ES-I3 (cell line): ENCODE results near the gene ADGRE1.
"Not testable (repeated sequence)": the region's sequence is repeated elsewhere in the genome, so short reads cannot be mapped to it uniquely, and the experiment has no call there.

ENCODE experiments used
- H3K36me3 ChIP-seq: 2 replicates; pipeline ENCODE4 v1.6.1; 2013; ENCODE audit warnings: mild to moderate bottlenecking, low read length, control low read depth, moderate library complexity; ENCODE audit not compliant: insufficient read depth
- H3K4me1 ChIP-seq: 2 replicates; pipeline ENCODE4 v1.6.1; 2013; ENCODE audit warnings: mild to moderate bottlenecking, control low read depth, low read length; ENCODE audit not compliant: insufficient read depth
- H3K9ac ChIP-seq: 2 replicates; pipeline ENCODE4 v1.6.1; 2013; ENCODE audit warnings: low read depth, mild to moderate bottlenecking, low read length, moderate library complexity
- H3K9me3 ChIP-seq: 2 replicates; pipeline ENCODE4 v1.6.1; 2013; ENCODE audit warnings: mild to moderate bottlenecking, low read length, moderate library complexity; ENCODE audit not compliant: control insufficient read depth, insufficient read depth

ADGRE1 gene

DNA sequence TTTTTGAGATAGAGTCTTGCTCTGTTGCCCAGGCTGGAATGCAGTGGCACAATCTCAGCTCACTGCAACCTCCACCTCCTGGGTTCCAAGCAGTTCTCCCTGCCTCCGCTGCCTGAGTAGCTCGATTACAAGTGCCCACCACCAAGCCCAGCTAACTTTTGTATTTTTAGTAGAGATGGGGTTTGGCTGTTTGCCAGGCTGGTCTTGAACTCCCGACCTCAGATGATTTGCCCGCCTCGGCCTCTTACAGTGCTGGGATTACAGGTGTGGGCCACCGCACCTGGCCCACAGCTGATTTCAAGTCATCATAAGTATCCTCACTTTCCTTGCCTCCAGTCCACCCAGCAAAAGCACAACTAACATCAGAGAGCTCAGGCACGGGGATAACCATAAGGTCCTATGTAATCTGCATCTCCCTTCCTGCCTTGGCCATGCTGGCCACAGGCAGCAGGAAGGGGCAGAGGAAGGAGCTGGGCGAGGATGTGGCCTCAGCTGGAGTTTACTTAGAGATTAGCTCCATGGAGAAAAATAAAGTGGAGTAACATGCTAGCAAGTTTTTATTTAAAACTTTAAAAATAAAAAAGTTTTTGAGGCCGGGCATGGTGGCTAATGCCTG is 22.9 kb upstream of the ADGRE1 start:
- no peaks in the 10 kb centered on the region for H3K4me1 ChIP-seq
- H3K9me3 ChIP-seq: no peaks in the 10 kb centered on the region
- no peak overlapping the region for H3K9ac ChIP-seq
- no peaks in the 10 kb centered on the region for H3K36me3 ChIP-seq

- Histone ChIP-seq H3K4me1 (no peaks in the 10 kb centered on the region), H3K36me3 (no peaks in the 10 kb centered on the region), H3K9ac (no peak overlapping the region), H3K9me3 (no peaks in the 10 kb centered on the region)
These were observed 21.5 kb upstream of the ADGRE1 start for GRCh38 chr19:6865849-6866248.

DNA sequence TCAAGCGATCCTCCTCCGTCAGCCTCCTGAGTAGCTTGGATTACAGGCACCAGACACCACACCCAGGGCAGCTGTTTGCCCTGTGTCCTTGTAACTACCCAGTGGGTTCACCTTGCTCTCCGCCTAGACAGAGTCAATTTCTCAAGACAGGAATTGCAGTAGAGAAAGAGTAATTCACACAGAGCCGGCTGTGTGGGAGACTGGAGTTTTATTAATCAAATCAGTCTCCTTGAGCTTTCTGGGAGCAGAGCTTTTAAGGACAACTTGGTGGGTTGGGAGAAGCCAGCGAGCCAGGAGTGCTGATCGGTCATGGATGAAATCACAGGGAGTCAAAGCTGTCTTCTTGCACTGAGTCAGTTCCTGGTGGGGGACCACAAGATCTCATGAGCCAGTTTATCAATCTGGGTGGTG is 20.6 kb upstream of the ADGRE1 start:
- Histone ChIP-seq H3K9ac (no peak overlapping the region), H3K4me1 (no peaks in the 10 kb centered on the region), H3K36me3 (no peaks in the 10 kb centered on the region), H3K9me3 (no peaks in the 10 kb centered on the region)

GRCh38 chr19:6868351-6868750 is 19.0 kb upstream of the ADGRE1 start:
- no peaks in the 10 kb centered on the region for H3K4me1 ChIP-seq
- H3K9me3 ChIP-seq: no peaks in the 10 kb centered on the region; the same call in 1 of the 2 replicates
- no peaks in the 10 kb centered on the region for H3K36me3 ChIP-seq
- H3K9ac ChIP-seq: no peak overlapping the region

DNA sequence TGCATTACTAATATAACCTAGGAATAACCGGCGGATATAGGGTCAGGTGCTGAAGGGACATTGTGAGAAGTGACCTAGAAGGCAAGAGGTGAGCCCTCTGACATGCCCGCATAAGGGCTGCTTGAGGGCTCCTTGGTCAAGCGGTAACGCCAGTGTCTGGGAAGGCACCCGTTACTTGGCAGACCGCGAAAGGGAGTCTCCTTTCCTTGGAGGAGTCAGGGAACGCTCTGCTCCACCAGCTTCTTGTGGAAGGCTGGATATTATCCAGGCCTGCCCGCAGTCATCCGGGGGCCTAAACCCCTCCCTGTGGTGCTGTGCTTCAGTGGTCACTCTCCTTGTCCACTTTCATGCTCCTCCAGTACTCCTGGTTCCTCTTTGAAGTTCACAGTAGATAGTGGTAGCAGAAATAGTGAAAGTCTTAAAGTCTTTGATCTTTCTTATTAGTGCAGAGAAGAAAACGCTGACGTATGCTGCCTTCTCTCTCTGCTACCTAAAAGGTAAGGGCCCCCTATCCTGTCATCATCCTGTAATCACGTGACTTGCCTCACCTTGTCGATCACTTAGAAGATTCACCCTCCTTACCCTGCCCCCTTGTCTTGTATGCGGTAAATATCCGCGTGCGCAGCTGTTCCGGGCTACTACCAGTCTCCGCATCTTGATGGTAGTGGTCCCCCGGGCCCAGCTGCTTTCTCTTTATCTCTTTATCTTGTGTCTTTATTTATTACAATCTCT is 18.1 kb upstream of the ADGRE1 start:
- not testable (repeated sequence) for H3K9me3 ChIP-seq, H3K9ac ChIP-seq, H3K4me1 ChIP-seq, H3K36me3 ChIP-seq

- H3K4me1 ChIP-seq: no peaks in the 10 kb centered on the region
- H3K36me3 ChIP-seq: no peaks in the 10 kb centered on the region
- peaks cover 3% of the 10 kb centered on the region; the same call in 1 of the 2 replicates for H3K9me3 ChIP-seq
- H3K9ac ChIP-seq: no peak overlapping the region
These were observed 13.5 kb upstream of the ADGRE1 start for GRCh38 chr19:6873708-6874431.

DNA sequence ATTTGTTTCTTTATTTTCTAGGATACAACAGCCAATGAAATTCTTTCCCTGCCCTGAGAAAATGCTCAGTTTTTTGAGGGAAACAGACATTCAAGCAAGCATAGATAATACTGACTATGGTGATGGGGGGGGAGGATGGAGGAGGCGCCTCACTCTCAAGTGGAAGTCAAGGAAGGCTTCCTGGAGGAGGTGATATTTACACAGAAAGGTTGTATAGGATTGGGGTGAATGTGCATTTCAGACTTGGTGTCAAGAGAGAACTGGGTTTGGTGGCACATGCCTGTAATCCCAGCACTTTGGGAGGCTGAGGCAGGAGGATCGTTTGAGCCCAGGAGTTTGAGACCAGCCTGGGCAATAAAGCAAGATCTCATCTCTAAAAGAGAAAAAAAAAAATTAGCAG is 12.2 kb upstream of the ADGRE1 start:
- no peaks in the 10 kb centered on the region for H3K36me3 ChIP-seq
- peaks cover 3% of the 10 kb centered on the region; the same call in 1 of the 2 replicates for H3K9me3 ChIP-seq
- H3K9ac ChIP-seq: no peak overlapping the region
- H3K4me1 ChIP-seq: no peaks in the 10 kb centered on the region

DNA sequence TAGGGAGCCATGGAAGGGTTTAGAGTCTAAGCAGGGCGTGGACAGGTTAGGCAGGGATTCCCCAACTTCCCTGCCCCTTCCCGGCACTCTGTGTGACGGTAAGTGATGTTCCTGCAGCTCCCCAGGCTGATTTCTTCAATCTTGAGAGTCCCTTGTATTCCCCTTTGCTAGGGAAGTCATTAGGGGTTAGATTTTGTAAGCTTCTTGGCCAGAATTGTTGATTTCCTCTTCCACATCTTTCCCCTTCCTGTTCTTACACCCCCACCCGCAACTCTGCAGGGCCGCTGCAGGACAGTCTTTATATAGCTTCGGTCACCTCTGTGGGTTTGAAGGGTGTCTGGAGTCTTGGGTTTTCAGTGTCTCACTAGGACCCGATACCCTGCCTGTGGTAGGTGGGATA is 10.6 kb upstream of the ADGRE1 start:
- no peak overlapping the region for H3K9ac ChIP-seq
- H3K9me3 ChIP-seq: peaks cover 3% of the 10 kb centered on the region; the same call in 1 of the 2 replicates
- H3K4me1 ChIP-seq: no peaks in the 10 kb centered on the region
- H3K36me3 ChIP-seq: no peaks in the 10 kb centered on the region

GRCh38 chr19:6877766-6878165 is 9.6 kb upstream of the ADGRE1 start:
- H3K9me3 ChIP-seq: peaks cover 3% of the 10 kb centered on the region; the same call in 1 of the 2 replicates
- H3K9ac ChIP-seq: no peak overlapping the region
- no peaks in the 10 kb centered on the region for H3K4me1 ChIP-seq
- no peaks in the 10 kb centered on the region for H3K36me3 ChIP-seq

DNA sequence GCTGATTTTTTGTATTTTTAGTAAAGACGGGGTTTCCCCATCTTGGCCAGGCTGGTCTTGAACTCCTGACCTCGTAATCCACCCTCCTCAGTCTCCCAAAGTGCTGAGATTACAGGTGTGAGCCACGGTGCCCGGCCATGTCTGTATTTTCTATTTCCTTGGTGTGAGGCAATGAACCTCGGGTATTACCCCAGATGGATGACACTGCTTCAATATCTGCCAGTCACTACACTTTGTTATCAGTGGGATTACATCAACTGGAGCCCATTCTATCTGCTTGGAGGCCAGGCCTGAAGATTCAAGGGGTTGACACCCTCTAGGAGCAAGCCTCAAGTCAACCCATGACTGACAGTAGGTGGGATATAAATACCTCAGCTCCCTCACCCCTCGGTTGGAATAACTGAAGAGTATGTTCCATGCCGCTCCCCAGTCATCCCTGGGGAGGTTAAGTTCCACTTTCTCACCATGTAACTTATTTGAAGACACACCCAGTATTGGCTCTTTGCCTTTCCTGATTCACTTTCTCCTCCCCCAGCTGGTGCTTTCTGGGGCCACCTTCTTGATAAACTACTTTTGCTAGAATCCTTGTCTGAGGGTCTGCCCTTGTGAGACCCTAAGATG is 992 bp upstream of the ADGRE1 start:
- Histone ChIP-seq H3K9me3 (no peaks in the 10 kb centered on the region), H3K9ac (no peak overlapping the region), H3K4me1 (no peaks in the 10 kb centered on the region), H3K36me3 (no peaks in the 10 kb centered on the region)

DNA sequence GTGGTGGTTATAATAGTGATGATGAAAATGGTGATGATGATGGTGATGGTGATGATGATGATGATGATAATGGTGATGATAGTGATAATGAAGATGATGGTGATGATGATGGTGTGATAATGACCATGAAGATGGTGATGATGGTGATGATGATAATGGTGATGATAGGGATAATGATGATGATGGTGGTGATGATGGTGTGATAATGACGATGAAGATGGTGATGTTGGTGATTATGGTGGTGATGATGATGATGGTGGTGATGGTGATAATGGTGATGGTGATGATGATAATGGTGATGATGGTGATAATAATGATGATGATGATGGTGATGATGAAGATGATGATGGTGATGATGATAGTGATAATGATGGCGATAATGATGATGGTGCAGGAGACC is 1.6 kb downstream of the ADGRE1 start:
- H3K9me3 ChIP-seq: no peaks in the 10 kb centered on the region
- no peaks in the 10 kb centered on the region for H3K4me1 ChIP-seq

DNA sequence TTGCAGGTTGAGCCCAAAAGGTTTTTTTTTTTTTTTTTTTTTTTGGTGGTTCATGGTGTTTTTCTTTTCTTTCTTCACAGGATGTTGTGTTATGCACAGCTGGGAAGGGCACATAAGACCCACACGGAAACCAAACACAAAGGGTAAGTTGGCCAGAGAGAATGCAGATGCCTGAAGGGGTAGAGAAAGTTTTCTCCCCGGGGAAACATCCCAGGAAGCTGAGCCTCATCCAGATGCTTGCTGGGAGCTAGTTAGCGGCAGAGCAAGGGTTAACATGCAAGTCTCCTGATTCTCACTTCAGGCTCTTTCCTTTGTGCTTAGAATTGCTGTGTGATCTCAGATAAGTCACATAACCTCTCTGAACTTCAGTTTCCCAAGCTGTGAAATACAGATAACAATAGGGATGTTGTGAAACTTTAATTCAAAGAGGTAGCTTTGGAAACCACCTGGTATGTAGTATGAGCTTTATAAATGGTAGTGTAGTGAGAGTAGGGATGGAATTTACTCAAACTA is 3.1 kb downstream of the ADGRE1 start:
- H3K4me1 ChIP-seq: no peaks in the 10 kb centered on the region
- H3K9me3 ChIP-seq: no peaks in the 10 kb centered on the region
- H3K9ac ChIP-seq: no peak overlapping the region
- H3K36me3 ChIP-seq: no peaks in the 10 kb centered on the region

More for the DNA sequence above, 1.6 kb downstream of the ADGRE1 start:
- Histone ChIP-seq H3K36me3 (no peaks in the 10 kb centered on the region), H3K9ac (no peak overlapping the region)

GRCh38 chr19:6890938-6891337 is 3.6 kb downstream of the ADGRE1 start:
- H3K36me3 ChIP-seq: no peaks in the 10 kb centered on the region
- no peaks in the 10 kb centered on the region for H3K9me3 ChIP-seq
- H3K4me1 ChIP-seq: no peaks in the 10 kb centered on the region
- no peak overlapping the region for H3K9ac ChIP-seq

- H3K36me3 ChIP-seq: no peaks in the 10 kb centered on the region
- H3K9ac ChIP-seq: no peak overlapping the region
- no peaks in the 10 kb centered on the region for H3K4me1 ChIP-seq
- no peaks in the 10 kb centered on the region for H3K9me3 ChIP-seq
These were observed 4.5 kb downstream of the ADGRE1 start for GRCh38 chr19:6891761-6892385.
